ENCODE data around the gene TOM1L1.

DNA sequence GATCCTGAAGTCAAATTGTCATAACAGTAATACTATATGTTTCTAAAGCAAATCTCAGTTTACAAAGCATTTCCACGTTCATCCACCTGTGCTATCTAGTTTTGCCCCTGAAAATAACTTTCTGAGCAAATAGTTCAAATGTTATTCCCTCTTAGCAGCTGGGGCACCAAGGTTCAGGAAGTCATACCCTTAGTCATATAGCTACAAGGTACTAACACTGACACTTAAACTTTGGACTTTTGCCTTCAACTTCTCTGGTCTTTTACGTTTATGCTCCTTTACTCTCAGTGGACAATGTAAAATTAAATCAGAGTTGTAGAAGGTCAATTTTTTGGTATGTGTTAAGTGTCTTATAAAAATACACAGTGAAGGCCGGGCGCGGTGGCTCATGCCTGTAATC, 34.8 kb downstream of the TOM1L1 start:
- no peak for TF ChIP-seq CTCF (IDR thresholded peaks at IDR 0.05)
- TF ChIP-seq POLR2A (IDR thresholded peaks at IDR 0.05) = no peak
